GM10266 (cell line): ENCODE data around the gene SCN1B.
"Not testable (repeated sequence)": the region's sequence is repeated elsewhere in the genome, so short reads cannot be mapped to it uniquely, and the experiment has no call there.

Experiments
- DNase-seq: peaks from one replicate; pipeline ENCODE4 v3.0.0; 2012; ENCODE audit errors: extremely low spot score
- CTCF ChIP-seq: IDR thresholded peaks from 2 replicates; pipeline ENCODE4 v1.5.1; 2012; ENCODE audit warnings: mild to moderate bottlenecking, low read depth; ENCODE audit not compliant: control insufficient read depth, insufficient read depth; ENCODE audit errors: missing control alignments

SCN1B gene

GRCh38 chr19:35005256-35005977 is 24.9 kb upstream of the SCN1B start:
- TF ChIP-seq CTCF, result no peak
- no peak for DNase-seq

GRCh38 chr19:35006007-35006341 is 24.3 kb upstream of the SCN1B start:
- not testable (repeated sequence) for DNase-seq

GRCh38 chr19:35006342-35006998 is 23.8 kb upstream of the SCN1B start:
- no peak for TF ChIP-seq CTCF
- DNase-seq, result no peak

GRCh38 chr19:35006999-35007365 is 23.3 kb upstream of the SCN1B start:
- no peak for DNase-seq
- TF ChIP-seq CTCF, result no peak

GRCh38 chr19:35007427-35007826 is 22.8 kb upstream of the SCN1B start:
- not testable (repeated sequence) for DNase-seq

- DNase-seq, result no peak
- TF ChIP-seq CTCF, result no peak
Observed at GRCh38 chr19:35008891-35009341, 21.4 kb upstream of the SCN1B start.

GRCh38 chr19:35009424-35010415 is 20.6 kb upstream of the SCN1B start:
- no peak for DNase-seq
- no peak for TF ChIP-seq CTCF
